Activated CD4-positive, alpha-beta T cell treated with anti-CD3 and anti-CD28 coated beads for 48 hours (primary cell): ENCODE measurements around the gene STK24.
"Not testable (repeated sequence)": the region's sequence is repeated elsewhere in the genome, so short reads cannot be mapped to it uniquely, and the experiment has no call there.

Experiments used
- DNase-seq: peaks from one replicate; pipeline ENCODE4 v3.0.0-alpha.2; 2020

STK24 gene

DNA sequence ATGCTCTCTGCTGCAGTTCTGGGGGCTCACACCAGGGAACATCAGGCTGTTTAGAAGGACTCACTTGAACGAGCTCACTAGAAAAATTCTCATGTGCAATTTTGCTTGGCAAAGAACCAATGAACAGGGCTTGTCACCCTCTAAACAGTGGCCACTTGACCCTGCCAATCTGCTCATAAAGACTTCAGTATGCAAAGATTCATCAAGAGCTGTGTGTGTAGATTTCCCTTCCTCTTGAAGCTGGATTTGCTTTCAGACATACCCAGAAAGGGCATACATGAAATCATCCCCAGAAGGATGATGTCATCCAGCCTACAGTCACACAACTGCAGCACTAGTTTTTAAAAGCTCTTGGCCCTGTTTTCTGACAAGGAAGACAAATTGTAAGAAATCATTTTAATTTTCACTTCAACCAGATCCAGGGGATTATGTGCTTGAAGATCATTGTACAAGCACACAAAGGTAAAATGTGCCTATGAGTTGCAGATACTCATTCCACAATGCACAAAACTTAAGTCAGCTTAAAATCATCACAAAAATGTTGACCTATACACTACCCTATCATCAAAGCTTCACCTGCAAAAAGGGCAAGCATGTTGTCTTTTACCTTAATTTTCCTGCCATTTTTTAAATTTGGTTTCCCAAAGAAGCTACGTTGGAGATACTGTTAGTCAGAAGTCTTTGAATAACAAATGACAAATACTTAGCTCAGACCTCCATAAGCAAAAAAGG lies 5.2 kb upstream of the STK24 start:
- no peak for DNase-seq

DNA sequence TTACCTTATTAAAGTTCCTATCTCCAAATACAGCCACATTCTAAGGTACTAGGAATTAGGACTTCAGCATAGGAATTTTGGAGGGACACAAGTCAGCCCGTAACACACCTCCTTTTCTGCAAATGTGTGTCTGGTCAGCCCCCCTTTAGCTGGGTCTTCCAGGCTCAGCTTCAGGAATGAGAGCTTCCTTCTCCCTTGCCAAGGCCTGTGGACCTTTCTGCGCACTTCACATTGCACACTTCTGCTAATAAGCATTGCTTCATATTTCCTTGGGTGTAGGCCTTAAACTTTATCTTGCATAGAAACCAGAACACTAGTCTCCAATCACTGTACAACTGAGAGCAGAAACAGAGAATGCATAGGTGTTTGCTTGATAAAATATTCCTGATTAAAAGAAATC lies 4.5 kb upstream of the STK24 start:
- DNase-seq = no peak

DNA sequence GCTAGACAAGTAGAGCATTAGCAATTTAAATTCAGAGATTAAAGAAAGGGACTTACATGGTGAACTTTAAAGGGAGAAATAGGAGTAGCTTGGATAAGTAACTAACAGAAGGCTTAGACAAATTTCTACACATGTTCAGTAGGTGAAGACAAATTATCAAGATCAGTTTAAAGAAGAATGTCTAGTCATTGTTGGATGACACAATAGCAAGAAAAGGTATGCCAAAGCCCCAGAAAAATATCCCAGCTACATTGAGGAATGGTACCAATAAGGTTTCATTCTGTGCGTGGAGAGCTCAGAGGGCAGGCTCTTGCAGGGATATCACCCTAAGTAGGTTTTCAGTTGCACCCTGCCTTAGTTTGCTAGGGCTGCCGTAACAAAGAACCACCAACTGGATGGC lies 3.5 kb upstream of the STK24 start:
- DNase-seq = no peak

GRCh38 chr13:98577836-98578285 lies 954 bp upstream of the STK24 start:
- no peak for DNase-seq

GRCh38 chr13:98576200-98576945 lies 534 bp downstream of the STK24 start:
- DNase-seq = peak; percentile 58

DNA sequence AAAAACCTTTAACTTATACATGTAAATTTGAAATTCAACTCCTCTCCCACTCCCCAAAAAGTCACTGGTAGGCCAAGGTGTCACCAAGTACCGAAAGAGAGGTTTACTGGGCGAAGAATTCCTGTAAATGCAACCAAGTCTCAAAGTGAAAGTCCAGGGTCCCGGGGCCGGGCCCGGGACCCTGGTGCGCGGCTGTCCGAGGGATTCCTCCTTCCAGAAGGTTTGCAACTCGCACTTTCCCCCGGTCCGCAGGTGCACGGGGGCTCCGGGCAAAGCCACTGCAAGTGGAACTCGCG lies 1.1 kb downstream of the STK24 start:
- no peak for DNase-seq

DNA sequence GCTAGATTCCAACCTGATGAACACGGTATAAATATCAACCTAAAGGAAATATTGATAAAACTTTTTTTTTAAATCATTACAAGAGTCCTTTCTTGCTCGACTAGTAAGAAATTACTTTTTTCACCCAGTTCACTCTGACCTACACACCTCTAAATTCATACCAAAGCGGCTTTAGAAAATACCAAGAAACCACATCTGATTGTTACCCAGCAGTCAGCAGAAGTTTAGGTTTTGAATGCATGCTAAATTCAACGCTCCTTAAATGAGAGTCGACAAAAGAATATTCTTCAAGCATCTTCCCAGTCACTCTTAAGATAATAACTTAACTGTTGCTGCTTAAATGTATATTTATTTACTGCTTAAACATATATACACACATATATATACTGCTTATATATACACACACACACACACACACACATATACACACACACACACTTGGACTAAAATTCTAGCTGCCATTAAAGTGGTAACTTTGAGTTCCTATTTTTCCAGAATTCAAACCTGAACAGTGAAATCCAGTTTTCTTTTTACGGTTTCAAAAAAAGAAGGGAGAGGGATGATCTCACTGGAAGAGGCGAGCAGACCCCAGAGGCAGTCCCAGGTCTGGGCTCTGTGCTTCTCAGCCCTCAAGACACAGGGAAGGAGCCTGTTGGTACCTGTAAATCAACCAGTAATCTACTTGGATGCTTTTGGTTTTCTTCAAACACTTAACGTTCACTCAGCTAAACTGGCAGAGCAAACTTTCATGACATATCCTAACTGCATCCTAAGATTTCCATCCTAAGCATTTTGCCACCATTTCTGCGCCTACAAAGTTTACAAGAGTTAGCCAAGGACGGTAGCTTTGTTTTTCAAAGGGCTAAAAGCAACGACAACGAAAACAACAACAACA lies 1.7 kb downstream of the STK24 start:
- no peak for DNase-seq

DNA sequence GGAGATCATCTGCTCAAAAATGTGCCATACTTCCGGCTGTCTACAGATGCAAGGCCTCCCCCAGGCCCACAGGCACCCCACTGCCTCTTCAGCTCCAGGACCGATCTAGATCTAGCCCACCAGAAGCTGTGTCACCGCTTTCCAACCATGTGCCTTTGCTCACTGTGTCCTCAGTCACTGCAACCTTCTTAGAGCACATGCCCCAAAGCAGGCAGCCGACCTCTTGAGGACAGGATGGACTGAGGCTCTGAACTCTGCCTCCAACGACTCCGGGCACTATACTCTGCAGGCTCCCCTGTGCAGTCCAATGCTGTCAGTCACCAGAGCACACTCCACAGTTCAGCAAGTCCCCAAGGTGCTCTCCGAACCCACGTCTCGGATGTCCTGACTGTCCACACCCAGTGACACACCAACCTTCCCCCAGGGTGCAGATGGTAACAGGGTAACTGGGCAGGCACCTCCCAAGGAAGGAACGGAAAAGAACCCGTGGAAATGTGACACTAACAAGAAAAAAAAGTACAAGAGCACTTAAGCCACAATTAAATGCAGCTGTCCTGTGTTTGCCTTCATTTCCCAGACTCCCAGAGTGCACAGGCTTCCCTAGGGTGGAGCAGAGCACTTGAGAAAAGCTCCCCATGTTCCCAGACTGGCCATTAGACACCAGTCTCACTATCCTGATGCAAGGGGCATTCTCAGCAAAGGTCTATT lies 4.8 kb downstream of the STK24 start:
- peak; percentile 44 for DNase-seq

DNA sequence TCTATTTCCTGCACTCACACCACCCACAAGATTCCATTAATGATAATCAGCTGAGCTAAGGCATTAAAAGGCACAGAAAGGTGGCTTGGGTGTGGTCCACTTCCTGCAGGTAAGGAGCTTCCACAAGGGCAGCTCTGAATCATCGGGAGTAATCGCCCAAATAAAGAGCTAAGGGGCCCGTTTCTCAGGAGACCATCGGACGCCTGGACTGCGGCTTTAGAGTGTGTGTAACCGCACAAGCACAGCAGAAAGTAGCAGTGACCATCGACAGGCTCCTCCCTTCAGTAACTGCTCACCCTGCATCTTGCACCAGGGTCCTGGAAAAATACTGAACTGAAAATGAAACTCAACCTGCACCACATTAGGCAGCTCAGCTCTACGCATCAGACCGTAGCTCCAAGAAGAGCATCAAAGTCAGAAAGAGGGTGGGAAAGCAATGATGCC lies 6.0 kb downstream of the STK24 start:
- peak; percentile 53 for DNase-seq

DNA sequence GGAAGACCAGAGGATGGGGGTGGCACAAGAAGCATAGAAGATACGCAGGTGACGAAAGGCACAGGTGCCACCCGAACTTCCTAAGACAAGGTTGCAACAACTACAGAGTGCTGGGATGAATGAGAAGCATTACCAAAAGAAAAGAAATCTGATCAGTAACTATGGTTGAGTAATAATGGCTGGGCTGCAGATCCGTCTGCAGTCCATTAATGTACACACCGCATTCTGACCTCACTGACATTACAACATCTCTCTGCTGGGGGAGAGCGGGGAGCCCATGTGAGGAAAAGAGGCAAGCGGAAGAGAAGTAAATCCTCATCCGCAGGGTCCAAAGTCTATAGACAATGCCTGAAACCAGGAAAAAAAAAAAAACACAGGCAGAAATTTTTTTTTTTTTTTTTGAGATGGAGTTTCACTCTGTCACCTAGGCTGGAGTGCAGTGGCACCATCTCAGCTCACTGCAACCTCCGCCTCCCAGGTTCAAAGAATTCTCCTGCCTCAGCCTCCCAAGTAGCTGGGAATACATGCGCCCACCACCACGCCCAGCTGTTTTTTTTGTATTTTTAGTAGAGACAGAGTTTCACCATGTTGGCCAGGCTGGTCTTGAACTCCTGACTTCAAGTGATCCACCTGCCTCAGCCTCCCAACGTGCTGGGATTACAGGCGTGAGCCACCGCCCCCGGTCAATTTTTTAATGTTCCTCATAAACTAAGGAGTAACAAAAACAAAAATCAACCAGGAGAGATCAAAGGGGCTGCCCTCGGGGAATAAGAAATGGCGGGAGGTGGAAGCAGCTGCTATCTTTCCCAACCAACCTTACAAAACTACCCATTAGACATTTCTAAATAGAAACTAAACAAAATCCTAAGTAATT lies 7.2 kb downstream of the STK24 start:
- not testable (repeated sequence) for DNase-seq

GRCh38 chr13:98568918-98569317 lies 8.0 kb downstream of the STK24 start:
- no peak for DNase-seq

DNA sequence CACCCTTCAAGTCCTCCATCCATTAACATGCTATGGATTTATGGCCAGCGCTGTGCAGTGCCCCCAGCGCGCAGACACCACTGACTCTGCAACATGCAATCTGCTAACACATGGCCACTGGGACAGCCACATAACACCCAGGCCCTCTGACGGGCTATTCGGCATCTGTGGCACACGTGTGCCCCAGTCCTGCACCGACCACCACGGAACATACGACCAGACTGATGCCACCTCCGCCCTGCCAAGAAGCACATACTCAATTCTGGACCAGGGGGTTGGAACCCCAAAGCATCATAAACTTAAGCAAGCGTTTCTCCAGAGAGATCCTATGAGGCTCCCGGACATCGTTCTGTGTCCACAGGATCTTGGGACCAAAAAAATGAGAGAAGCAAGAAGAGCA lies 9.8 kb downstream of the STK24 start:
- no peak for DNase-seq

DNA sequence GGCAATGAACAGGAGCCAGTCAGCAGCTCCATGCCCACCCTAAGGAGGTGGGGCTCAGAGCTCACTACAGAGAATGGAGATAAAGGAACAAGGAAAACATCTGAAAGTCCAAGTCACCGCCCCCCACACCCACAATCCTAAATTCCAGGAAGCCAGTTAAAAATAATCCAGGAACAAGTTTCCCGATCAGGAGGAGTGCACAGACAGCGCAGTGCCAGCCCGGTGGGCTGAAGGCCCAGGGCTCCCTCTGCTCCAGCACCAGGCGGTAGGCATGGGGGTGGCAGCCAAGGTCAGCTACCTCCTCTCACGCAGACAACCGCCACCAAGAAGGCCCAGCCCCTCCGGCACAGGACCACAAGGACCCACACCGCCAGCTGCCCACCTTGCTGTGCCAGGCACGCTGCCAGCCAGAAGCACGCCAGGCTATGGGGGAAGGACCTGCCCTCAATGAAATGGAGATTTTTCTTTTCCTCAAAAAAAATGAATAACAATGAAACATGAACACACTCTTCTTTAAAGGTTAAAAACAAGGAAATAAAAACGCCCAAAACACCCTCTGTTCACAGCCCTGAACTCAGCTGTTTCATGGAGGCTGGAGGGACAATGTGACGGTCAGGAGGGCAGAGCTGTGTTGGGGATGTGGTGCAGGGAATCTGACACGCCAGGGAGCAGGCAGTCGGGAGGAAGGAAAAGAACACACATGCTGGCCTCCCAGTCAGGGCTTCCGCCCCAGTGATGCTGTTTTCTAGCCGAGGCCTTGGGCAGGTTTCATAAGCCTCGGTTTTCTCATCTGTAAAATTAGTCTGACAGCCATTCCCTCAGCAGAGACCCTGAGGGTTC lies 11.0 kb downstream of the STK24 start:
- no peak for DNase-seq

DNA sequence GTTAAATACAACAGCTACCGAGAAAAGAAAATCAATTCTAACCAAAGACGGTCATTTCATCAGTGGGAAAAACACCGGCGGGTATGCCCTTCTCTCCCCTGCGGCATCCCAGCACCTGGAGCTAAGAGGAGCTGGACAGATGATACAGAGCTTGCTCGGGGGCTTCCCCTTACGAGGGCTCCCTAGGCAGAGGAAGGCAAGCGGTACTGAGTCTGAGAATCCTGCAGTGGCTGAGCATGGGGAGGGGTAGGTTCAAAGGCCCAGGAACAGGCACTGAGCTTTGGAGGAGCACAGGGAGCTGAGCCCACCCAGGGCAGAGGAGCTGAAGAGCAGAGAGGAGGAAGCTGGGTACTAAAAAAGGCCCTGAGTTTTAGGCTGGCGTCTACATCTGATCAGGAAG lies 12.7 kb downstream of the STK24 start:
- peak; percentile 34 for DNase-seq

- no peak for DNase-seq
Measured at GRCh38 chr13:98563071-98563470, 13.8 kb downstream of the STK24 start.

GRCh38 chr13:98559169-98559568 lies 17.7 kb downstream of the STK24 start:
- peak; percentile 7 for DNase-seq

- no peak for DNase-seq
Measured at GRCh38 chr13:98557937-98558792, 18.7 kb downstream of the STK24 start.

DNA sequence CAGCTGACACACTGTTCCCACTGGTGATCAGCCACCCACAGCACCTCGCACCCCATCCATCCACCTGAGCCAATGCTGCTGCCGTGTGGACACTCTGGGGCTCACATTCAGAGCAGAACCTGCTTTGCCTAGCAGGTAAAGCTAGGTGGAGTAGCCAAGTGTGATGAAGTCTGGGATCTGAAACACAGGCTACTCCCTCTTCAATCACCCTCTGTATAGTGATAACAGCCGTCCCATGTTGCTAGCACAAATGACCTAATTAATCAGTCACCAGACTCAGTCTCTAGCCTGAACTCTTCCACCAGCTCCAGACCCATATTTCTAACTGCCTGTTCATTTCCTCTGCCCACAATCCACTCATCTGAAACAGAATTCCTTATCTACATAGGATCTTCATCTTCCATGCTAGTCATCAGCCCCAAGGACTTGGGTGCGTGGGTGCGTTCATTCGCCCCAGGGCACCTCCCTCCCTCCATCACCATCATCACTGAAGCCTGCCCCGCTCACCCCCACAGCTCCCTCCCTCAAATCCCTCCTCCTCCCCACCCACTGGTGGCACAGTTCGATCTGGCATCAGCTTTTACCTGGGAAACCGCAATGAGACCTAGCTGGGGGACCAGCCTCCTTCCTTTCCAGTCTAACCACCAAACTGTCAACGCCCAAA lies 19.8 kb downstream of the STK24 start:
- DNase-seq = peak; percentile 37

DNA sequence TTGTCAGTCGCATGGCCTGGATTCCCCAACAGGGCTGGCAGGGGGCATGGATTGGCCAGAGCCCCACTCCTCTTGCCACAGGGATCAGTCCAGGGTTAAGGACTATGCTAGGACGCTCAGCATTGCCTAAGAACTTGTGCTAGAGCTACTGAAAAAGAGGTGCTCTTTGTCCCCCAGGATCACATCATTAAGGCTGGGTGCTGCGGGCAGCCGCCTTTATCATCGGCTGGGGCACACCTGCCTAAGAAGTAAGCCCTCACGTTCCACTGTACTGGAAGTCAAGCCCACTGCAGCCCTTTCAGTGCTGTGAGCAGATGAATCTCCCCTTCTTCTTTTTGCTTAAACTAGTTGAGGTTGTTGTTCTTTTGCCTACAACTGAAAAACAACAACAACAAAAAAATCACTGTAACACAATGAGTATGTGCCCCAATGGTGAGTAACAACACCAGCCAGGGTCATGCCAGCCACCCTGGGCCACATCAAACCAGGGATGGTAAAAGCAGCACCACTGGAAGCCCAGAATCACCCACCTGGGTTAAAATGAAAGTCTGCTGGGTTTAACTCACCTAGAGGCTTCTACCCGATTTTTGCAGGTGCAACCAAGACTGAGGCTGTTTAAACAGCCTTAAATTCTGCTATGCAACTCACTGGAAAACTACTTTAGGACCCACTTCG lies 20.6 kb downstream of the STK24 start:
- DNase-seq = no peak
